Activated T-cell treated with anti-CD3 and anti-CD28 coated beads, Interleukin-2, amount 50 U/mL, for 4 hours (primary cell): ENCODE data around the gene PTPRR. TPM values are rescaled to one million over a fixed set of nuclear protein-coding genes. Genes with fewer than 3 reads are reported as not detected.

Source experiments
- ATAC-seq, 2 donors: fragments of 200-7000 bp; cut with Tn5 transposase; one replicate each; pipeline ENCODE4 v1.10.0; 2021
- DNase-seq: peaks from one replicate; pipeline ENCODE4 v3.0.0-alpha.2; 2020
- H3K27me3 Mint-ChIP-seq: one replicate; pipeline ENCODE4 v1.8.0; 2021; ENCODE audit warnings: low read depth, mixed read lengths
- H3K36me3 Mint-ChIP-seq: one replicate; pipeline ENCODE4 v1.8.0; 2022; ENCODE audit warnings: mixed read lengths; ENCODE audit not compliant: insufficient read depth
- H3K4me1 Mint-ChIP-seq: one replicate; pipeline ENCODE4 v1.8.0; 2021; ENCODE audit warnings: low read depth, mixed read lengths
- H3K4me3 Mint-ChIP-seq: one replicate; pipeline ENCODE4 v1.8.0; 2021; ENCODE audit warnings: mild to moderate bottlenecking, moderate library complexity, mixed read lengths
- H3K9me3 Mint-ChIP-seq: one replicate; pipeline ENCODE4 v1.8.0; 2021; ENCODE audit warnings: mixed read lengths
- total RNA-seq, 3 donors: library from RNA; stranded (reverse); gene quantifications; one replicate each; pipeline ENCODE4 v1.2.1, GENCODE V29; 2021

The PTPRR gene
- total RNA-seq, 3 donors from 2014 or later: not detected

- peaks cover 6% of the 10 kb centered on the region for H3K27me3 Mint-ChIP-seq
- no peak for ATAC-seq
- DNase-seq: no peak
- no peaks in the 10 kb centered on the region for H3K9me3 Mint-ChIP-seq
- H3K36me3 Mint-ChIP-seq: no peaks in the 10 kb centered on the region
- H3K4me3 Mint-ChIP-seq: peak overlapping the region; percentile 16
- H3K4me1 Mint-ChIP-seq: peaks cover 3% of the 10 kb centered on the region
Observed at GRCh38 chr12:70645494-70646317, 274.8 kb downstream of the PTPRR start.

DNA sequence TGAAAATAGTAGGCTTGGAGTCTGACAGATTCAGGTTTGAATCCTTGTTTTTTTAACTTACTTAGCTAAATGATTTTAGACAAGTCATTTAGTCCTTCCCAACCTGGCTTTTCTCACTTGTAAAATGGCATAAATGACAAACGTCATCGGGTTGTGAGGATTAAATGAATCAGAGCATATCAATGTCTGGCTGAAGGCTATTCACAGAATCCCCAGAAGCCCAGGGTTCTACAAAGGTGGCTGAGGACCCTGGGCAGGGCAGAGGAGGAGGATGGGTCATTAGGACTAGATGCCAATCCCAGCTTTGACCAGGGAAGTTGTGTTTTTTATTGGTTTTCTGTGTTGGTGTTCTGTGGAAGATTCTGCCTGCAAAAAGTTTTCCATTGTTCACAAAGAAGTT is 275.7 kb downstream of the PTPRR start:
- DNase-seq: no peak
- H3K4me1 Mint-ChIP-seq: peaks cover 3% of the 10 kb centered on the region
- H3K4me3 Mint-ChIP-seq: no peak overlapping the region
- ATAC-seq: no peak
- H3K9me3 Mint-ChIP-seq: no peaks in the 10 kb centered on the region
- peaks cover 6% of the 10 kb centered on the region for H3K27me3 Mint-ChIP-seq
- no peaks in the 10 kb centered on the region for H3K36me3 Mint-ChIP-seq

DNA sequence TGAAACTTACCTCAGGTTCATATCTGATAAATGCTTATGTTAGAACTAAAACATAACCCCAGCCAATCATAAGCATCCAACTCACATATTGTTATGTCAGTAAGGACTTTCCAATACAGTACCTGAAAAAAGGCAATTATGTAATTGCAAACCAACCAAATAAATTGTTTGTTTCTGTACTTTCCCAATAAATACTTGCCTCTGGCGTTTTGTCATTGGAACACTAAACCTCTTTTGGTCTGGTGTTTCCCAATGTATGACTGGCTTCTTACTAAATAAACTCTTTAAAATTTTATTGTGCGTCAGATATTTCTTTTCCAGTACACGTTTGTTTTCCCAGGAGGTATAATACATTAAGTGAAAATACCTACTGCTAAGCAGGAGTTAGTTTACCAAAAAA is 276.6 kb downstream of the PTPRR start:
- no peak for DNase-seq
- H3K4me3 Mint-ChIP-seq: no peak overlapping the region
- H3K4me1 Mint-ChIP-seq: peaks cover 3% of the 10 kb centered on the region
- H3K9me3 Mint-ChIP-seq: no peaks in the 10 kb centered on the region
- no peaks in the 10 kb centered on the region for H3K36me3 Mint-ChIP-seq
- ATAC-seq: no peak
- H3K27me3 Mint-ChIP-seq: peaks cover 6% of the 10 kb centered on the region

GRCh38 chr12:70641691-70642090 is 278.8 kb downstream of the PTPRR start:
- H3K9me3 Mint-ChIP-seq: no peaks in the 10 kb centered on the region
- DNase-seq (no peak), ATAC-seq (no peak)
- peaks cover 3% of the 10 kb centered on the region for H3K4me1 Mint-ChIP-seq
- no peaks in the 10 kb centered on the region for H3K36me3 Mint-ChIP-seq
- H3K4me3 Mint-ChIP-seq: no peak overlapping the region
- H3K27me3 Mint-ChIP-seq: peaks cover 6% of the 10 kb centered on the region

- Mint-ChIP-seq H3K4me3 (no peak overlapping the region), H3K36me3 (no peaks in the 10 kb centered on the region), H3K9me3 (no peaks in the 10 kb centered on the region), H3K27me3 (peaks cover 6% of the 10 kb centered on the region), H3K4me1 (peaks cover under 1% of the 10 kb centered on the region)
- DNase-seq (no peak), ATAC-seq (no peak)
Observed at GRCh38 chr12:70640901-70641300, 279.6 kb downstream of the PTPRR start.

DNA sequence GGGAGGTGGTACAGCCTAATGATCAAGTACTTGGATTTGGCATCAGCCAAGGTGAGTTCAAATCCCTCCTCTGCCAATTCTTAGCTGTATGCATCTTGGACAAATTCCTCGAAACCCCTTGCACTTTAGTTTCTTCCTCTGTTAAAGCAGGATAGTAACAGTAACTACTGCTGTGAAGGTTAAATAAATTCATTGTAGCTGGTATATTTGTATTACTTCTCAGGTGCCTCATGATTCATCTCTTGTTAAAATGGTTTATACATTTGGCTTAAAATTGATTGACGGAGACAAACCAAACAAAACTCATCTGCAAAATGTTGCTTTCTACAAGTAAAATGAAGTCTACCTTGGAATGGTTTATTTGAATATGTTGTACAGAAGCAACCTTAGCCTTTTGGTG is 281.0 kb downstream of the PTPRR start:
- Mint-ChIP-seq H3K4me3 (no peak overlapping the region), H3K4me1 (no peaks in the 10 kb centered on the region), H3K9me3 (no peaks in the 10 kb centered on the region), H3K36me3 (no peaks in the 10 kb centered on the region), H3K27me3 (peaks cover 8% of the 10 kb centered on the region)
- DNase-seq (no peak), ATAC-seq (no peak)

DNA sequence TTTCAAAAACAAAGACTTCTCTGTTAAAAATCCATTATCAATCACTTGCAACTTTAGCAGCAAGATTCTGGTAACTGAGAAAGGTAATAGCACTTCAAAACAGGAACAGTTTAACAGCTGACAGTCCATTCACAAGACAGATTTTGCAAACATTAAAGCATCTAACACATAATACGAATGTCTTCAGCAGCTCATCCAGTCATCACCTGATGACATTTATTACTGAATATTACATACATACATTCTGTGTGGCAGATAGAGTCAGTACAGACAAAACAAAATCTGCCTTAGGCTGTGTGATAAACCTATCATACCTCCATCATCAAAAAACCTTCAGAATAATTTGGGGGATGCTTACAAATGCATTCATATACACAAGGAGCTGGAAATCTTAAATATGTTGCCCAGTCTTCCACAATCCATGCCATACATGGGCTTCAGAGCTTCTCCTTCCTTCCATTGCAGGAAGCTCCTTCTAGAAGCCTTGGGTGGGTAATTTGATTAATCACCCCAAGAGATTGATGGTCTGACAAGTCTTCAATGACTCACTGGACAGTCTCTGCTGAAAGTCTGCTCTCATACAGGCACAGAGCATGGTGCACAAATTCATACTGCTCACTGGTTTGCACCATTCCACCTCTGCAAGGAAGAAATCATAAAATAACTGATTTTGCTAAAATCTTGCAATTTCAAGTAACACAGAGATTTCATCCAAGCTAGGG is 281.7 kb downstream of the PTPRR start:
- no peak overlapping the region for H3K4me3 Mint-ChIP-seq
- H3K9me3 Mint-ChIP-seq: no peaks in the 10 kb centered on the region
- ATAC-seq (no peak), DNase-seq (no peak)
- peaks cover 8% of the 10 kb centered on the region for H3K27me3 Mint-ChIP-seq
- H3K36me3 Mint-ChIP-seq: no peaks in the 10 kb centered on the region
- no peaks in the 10 kb centered on the region for H3K4me1 Mint-ChIP-seq

DNA sequence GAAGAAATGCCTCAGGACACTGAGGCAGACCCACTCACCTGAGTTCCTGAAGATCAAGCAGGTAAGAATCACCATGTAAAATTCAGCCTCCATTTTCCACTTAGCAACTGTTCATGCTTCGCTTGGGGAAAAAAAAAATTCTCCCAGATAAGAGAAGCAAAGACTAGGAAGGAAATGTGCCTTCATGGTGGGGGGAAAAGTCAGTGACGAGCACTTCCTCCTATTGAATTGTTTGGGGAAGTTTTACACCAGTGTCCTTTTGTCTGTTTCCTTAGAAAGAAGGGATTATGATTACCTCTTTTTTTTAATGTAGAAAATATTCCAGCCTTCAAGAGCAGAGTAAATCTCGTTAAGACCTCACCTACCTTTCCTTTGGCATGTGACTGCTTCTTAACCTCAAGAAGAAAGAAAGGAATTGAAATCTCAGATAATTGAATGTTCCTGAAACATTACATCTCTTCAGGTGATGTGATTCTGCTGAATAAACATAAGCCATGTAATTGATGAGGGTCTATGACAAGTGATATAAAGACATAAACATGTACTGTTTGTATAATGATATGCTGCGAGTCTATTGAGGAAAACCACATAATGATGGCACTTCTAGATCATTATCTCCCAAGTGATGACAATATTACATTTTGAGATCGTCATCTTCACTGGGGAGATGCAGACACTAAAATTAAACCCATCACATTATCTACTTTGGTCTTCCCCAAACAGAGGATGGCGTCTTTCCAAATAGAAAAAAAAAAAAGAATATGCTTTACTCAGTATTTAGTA is 283.0 kb downstream of the PTPRR start, which contains the start of gene PTPRB:
Gene PTPRB, minus strand, starts transcription at position 127 of the 783 bp plus-strand sequence. Its CDS starts 34 bp downstream, at position 93.
- Mint-ChIP-seq H3K4me3 (no peak within 1 kb of the TSS), H3K9me3 (no peaks in the 10 kb centered on the region), H3K36me3 (no peaks in the 10 kb centered on the region), H3K27me3 (peaks cover 4% of the 10 kb centered on the region), H3K4me1 (no peaks in the 10 kb centered on the region)
- DNase-seq (no peak), ATAC-seq (no peak)

- Mint-ChIP-seq H3K4me3 (no peak overlapping the region), H3K9me3 (no peaks in the 10 kb centered on the region), H3K4me1 (no peaks in the 10 kb centered on the region), H3K36me3 (no peaks in the 10 kb centered on the region), H3K27me3 (peaks cover 4% of the 10 kb centered on the region)
- DNase-seq: no peak
- no peak for ATAC-seq
Observed at GRCh38 chr12:70635755-70636154, 284.8 kb downstream of the PTPRR start.

DNA sequence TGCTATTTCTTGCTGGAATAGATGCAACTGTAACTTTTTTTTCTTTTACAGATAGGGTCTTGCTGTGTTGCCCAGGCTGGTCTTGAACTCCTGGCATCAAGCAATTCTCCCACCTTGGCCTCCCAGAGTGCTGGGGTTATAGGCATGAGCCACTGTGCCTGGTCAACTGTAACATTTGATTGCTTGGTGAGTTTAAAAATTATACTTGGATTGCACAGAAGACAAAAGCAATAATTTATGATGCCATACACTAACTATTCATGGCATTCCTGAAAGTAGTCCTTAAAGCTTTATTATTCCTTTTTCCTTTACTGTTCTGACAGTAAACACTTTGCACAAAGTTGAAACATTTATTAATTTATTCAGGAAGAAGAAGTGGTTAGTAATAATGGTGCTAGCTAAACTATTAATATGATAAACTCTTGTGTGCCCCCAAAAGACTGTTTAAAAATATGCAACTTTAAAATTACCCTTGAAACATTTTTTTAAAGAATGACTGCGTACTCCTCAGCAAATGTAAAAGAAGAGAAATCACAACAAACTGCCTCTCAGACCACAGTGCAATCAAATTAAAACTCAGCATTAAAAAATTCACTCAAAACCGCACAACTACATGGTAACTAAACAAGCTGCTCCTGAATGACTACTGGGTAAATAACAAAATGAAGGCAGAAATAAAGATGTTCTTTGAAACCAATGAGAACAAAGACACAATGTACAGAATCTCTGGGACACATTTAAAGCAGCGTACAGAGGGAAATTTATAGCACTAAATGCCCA is 291.6 kb downstream of the PTPRR start:
- no peak overlapping the region for H3K4me3 Mint-ChIP-seq
- DNase-seq (no peak), ATAC-seq (no peak)
- no peaks in the 10 kb centered on the region for H3K36me3 Mint-ChIP-seq
- H3K27me3 Mint-ChIP-seq: peaks cover 8% of the 10 kb centered on the region
- H3K9me3 Mint-ChIP-seq: no peaks in the 10 kb centered on the region
- no peaks in the 10 kb centered on the region for H3K4me1 Mint-ChIP-seq

- ATAC-seq: no peak
- H3K4me1 Mint-ChIP-seq: no peaks in the 10 kb centered on the region
- no peaks in the 10 kb centered on the region for H3K36me3 Mint-ChIP-seq
- no peaks in the 10 kb centered on the region for H3K9me3 Mint-ChIP-seq
- peaks cover 8% of the 10 kb centered on the region for H3K27me3 Mint-ChIP-seq
- DNase-seq: no peak
- no peak overlapping the region for H3K4me3 Mint-ChIP-seq
Observed at GRCh38 chr12:70627677-70628076, 292.9 kb downstream of the PTPRR start.

DNA sequence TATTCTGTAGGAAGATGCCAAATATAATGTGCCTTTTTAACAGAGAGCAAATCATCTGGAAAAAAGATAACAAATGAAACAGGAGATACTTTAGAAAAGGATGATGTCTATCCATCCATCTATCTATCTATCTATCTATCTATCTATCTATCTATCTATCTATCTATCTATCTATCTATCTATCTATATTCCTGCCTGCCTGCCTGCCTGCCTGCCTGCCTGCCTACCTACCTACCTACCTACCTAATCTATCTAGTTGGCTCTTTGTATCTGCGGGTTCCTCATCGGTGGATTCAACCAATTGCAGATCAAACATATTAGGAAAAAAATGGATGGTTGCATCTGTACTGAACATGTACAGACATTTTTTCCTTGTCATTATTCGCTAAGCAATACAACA is 294.4 kb downstream of the PTPRR start:
- DNase-seq (no peak), ATAC-seq (no peak)
- Mint-ChIP-seq H3K9me3 (no peaks in the 10 kb centered on the region), H3K27me3 (peaks cover 8% of the 10 kb centered on the region), H3K36me3 (no peaks in the 10 kb centered on the region), H3K4me3 (no peak overlapping the region), H3K4me1 (no peaks in the 10 kb centered on the region)

DNA sequence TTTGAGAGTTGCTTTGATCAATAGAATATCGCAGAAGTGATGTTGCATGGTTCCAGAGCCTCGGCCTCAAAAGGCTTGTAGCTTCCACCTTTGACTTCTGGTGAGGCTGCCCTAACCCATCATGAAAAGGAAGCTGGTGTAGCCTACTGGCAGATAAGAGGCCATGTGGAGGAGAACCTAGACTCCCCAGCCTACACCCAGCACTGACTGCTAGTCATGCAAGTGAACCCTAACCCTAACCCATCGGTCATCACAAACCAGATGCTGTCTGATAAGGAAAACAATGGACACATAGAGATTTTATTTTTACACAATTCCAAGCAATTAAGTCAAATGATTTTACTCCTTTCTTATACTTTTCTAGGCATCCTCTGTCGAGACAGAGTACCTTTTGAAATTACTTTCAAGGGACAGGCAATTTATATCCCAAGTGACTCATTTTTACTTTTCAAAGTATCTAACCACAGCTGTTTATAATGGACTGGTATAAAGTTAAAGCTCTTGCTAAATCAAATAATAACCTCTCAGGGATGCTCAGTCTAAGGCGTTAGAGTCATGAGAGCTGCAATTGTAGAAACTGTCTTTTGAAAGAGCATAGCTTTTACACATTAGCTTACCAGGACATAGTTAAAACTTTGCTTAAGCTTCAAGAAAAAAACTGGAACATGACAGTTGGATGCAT is 300.9 kb downstream of the PTPRR start:
- Mint-ChIP-seq H3K27me3 (peaks cover 10% of the 10 kb centered on the region), H3K36me3 (no peaks in the 10 kb centered on the region), H3K9me3 (no peaks in the 10 kb centered on the region), H3K4me1 (no peaks in the 10 kb centered on the region), H3K4me3 (no peak overlapping the region)
- ATAC-seq: no peak
- DNase-seq: no peak
